K562 (cell line): ENCODE measurements around the gene COQ3.

Source experiments
- CTCF ChIP-seq, 3 experiments: IDR thresholded peaks in 2 of 3; conservative IDR thresholded peaks in 1 of 3; 2 replicates each; pipeline ENCODE4 v1.5.1; 2011 to 2012; ENCODE audit warnings: low read length in 3 of 3, mild to moderate bottlenecking in 3 of 3, control low read depth in 2 of 3, improper control_type of control experiment in 1 of 3, inconsistent platforms in 1 of 3, low read depth in 1 of 3, mixed read lengths in 1 of 3, moderate library complexity in 1 of 3; ENCODE audit not compliant: insufficient read depth in 2 of 3
- E4F1 ChIP-seq: fragments of 250-450 bp; sonication (Bioruptor Pico); IDR thresholded peaks from 2 replicates; pipeline ENCODE4 v1.5.0; 2021; ENCODE audit warnings: mild to moderate bottlenecking, borderline replicate concordance
- FOXA1 ChIP-seq: fragments of 450-650 bp; IDR thresholded peaks from 2 replicates; pipeline ENCODE4 v1.6.1; 2016; ENCODE audit warnings: mild to moderate bottlenecking, borderline replicate concordance
- GABPA ChIP-seq: fragments of 200-800 bp; sonication (Bioruptor generic); conservative IDR thresholded peaks from 2 replicates; pipeline ENCODE4 v1.6.1; 2016; ENCODE audit warnings: low read depth, missing genetic modification characterization, missing compliant biosample characterization
- GMEB1 ChIP-seq: fragments of 250-450 bp; sonication (Bioruptor Pico); IDR thresholded peaks from 2 replicates; pipeline ENCODE4 v1.4.0; 2020; ENCODE audit warnings: mild to moderate bottlenecking
- NFE2L1 ChIP-seq: fragments of 450-650 bp; IDR thresholded peaks from 2 replicates; pipeline ENCODE4 v1.6.1; 2016; ENCODE audit warnings: missing genetic modification characterization, low read depth, mild to moderate bottlenecking, missing compliant biosample characterization, moderate library complexity, borderline replicate concordance
- RB1 ChIP-seq: fragments of 450-650 bp; IDR thresholded peaks from 2 replicates; pipeline ENCODE4 v1.6.1; 2017; ENCODE audit warnings: low read depth, mild to moderate bottlenecking
- RBFOX2 ChIP-seq: fragments of 200-400 bp; formaldehyde crosslinking; IDR thresholded peaks from 2 replicates; pipeline ENCODE4 v1.6.1; 2017; ENCODE audit warnings: low read depth, mild to moderate bottlenecking, low read length, moderate library complexity
- TAF15 ChIP-seq: fragments of 200-400 bp; formaldehyde crosslinking; IDR thresholded peaks from 2 replicates; pipeline ENCODE4 v1.6.1; 2017; ENCODE audit warnings: mild to moderate bottlenecking, low read depth, low read length, moderate library complexity
- TOE1 ChIP-seq, 2 experiments: fragments of 450-650 bp in 1 of 2; sonication (generic) in 1 of 2; formaldehyde crosslinking in 1 of 2; IDR thresholded peaks; 2 replicates each; pipeline versions ENCODE4 v1.7.1 to v1.8.0; 2016 to 2022; ENCODE audit warnings: borderline replicate concordance in 2 of 2, mild to moderate bottlenecking in 2 of 2, antibody characterized with exemption in 1 of 2, inconsistent platforms in 1 of 2, low read depth in 1 of 2, missing genetic modification reagents in 1 of 2, moderate library complexity in 1 of 2
- TRIM24 ChIP-seq, 2 experiments: fragments of 450-650 bp; IDR thresholded peaks; 2 replicates each; pipeline ENCODE4 v1.6.1; 2016
- UBTF ChIP-seq, 2 experiments: IDR thresholded peaks; 2 replicates each; pipeline ENCODE4 v1.6.1; 2012; ENCODE audit warnings: improper control_type of control experiment in 2 of 2, low read depth in 2 of 2, low read length in 2 of 2, borderline replicate concordance in 1 of 2

GRCh38 chr6:99415446-99415845 is 21.5 kb upstream of the COQ3 start:
- TF ChIP-seq FOXA1 (no peak), GABPA (tag) (no peak), TRIM24 (IDR thresholded peaks at IDR 0.05) (no peak), TAF15 (no peak), RB1 (no peak), E4F1 (CRISPR knock-in tag) (no peak), CTCF (IDR thresholded peaks at IDR 0.05 in 2 of 3, conservative IDR thresholded peaks at IDR 0.05 in 1 of 3; ENCODE audit: insufficient read depth in 2 of 3, low read depth in 1 of 3, low read length in 3 of 3) (no peak), GMEB1 (no peak), RBFOX2 (no peak), TOE1 (IDR thresholded peaks at IDR 0.05; ENCODE audit: borderline replicate concordance) (no peak), TOE1 (CRISPR knock-in tag; IDR thresholded peaks at IDR 0.05; ENCODE audit: borderline replicate concordance, low read depth) (no peak), UBTF (IDR thresholded peaks at IDR 0.05; ENCODE audit: borderline replicate concordance in 1 of 2, low read depth in 2 of 2, low read length in 2 of 2) (no peak), NFE2L1 (tag) (no peak)
